Hepatocyte (in vitro differentiated cells): ENCODE measurements around the gene SH3RF3.

ENCODE experiments used
- CTCF ChIP-seq: fragments of 200-600 bp; sonication (generic); IDR thresholded peaks from 2 replicates; pipeline ENCODE4 v1.5.1; 2016; ENCODE audit warnings: antibody characterized with exemption, mild to moderate bottlenecking; ENCODE audit not compliant: poor library complexity
- EZH2 ChIP-seq: fragments of 200-600 bp; sonication (generic); IDR thresholded peaks from 2 replicates; pipeline ENCODE4 v1.6.1; 2016; ENCODE audit warnings: antibody characterized with exemption, mild to moderate bottlenecking, borderline replicate concordance

DNA sequence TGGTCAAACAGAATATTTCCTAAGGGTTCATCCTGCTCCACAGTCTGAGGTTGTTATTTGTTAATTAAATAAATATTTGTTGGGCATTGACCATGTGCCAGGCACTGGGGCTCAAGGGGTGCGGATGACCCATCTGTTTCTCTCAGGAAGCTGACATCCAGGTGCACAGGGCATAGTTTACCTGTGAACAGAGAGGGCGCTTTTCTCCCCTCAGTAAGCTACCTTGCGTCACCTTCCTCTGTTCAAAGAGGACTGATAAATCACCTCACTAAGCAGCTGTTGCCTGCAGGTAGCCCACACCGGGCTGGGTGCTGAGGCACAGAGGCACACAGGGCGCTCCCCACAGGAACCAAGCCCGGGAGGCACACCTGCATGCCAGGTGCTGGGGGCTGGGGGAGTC is 41.6 kb downstream of the SH3RF3 start:
- no peak for TF ChIP-seq CTCF
- no peak for TF ChIP-seq EZH2
